NCI-H187 (cell line): ENCODE measurements around the gene PRSS12.
"Not testable (repeated sequence)": the region's sequence is repeated elsewhere in the genome, so short reads cannot be mapped to it uniquely, and the experiment has no call there.

ENCODE experiments used
- DNase-seq, 2 experiments: peaks; one replicate each; lab custom pipeline; 2025; lab: John Stamatoyannopoulos, UW

Gene PRSS12

GRCh38 chr4:118322831-118323502, 29.8 kb downstream of the PRSS12 start:
- no peak for DNase-seq

DNA sequence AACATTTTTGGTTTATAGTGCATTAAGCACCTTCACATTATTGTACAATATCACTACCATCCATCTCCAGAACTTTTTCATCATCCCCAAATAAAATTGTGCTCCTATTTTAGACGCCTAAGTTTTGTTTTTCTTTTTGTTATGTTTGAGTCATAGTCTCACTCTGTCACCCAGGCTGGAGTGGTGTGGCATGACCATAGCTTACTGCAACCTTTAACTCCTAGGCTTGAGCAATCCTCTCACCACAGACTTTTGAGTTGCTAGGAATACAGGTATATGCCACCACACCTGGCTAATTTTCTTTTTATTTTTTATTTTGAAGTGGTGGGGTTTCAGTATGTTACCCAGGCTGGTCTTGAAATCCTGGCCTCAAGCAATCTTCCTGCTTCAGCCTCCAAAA, 33.9 kb downstream of the PRSS12 start:
- DNase-seq = no peak

GRCh38 chr4:118317691-118318090, 35.1 kb downstream of the PRSS12 start:
- no peak for DNase-seq

DNA sequence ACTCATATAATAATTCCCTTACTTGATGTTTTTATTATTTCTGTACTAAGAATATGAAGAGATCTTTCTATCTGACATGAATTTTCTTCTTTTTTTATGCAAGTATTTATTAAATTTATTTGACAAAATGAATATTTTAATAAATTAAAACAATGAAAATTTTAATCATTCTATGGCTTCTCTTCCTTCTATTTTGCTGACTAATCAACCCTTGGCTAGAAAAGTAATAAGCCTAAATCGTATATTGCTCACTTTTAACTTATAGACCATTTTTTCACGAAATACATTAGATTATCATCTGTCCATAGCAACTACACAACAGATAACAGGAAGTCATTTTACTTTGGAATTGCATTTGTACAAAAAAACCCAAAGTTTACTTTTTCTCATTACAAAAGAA, 38.6 kb downstream of the PRSS12 start:
- no peak for DNase-seq

- no peak for DNase-seq
Measured at GRCh38 chr4:118313098-118313497, 39.7 kb downstream of the PRSS12 start.

GRCh38 chr4:118308306-118309030, 44.3 kb downstream of the PRSS12 start:
- DNase-seq = no peak

DNA sequence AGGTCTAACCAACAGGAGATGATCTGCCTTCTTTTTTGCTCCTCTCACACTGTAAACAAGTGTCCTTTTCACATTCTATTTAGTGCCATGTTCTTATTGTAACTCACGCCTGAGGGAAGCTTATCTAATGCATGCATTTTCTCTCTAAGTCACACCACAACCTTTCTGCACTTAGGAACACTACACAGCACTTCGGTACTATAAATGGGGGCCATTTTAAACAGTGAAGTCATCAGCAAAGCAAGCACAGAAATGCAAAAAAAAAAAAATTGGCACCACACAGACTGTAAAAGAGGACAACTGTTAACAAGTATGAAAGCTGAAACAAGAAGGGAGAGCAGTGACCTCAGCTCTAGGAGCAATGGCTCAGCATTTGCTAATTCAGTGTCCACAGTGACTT, 45.2 kb downstream of the PRSS12 start:
- no peak for DNase-seq

GRCh38 chr4:118299619-118300018, 53.2 kb downstream of the PRSS12 start:
- DNase-seq = not testable (repeated sequence)

DNA sequence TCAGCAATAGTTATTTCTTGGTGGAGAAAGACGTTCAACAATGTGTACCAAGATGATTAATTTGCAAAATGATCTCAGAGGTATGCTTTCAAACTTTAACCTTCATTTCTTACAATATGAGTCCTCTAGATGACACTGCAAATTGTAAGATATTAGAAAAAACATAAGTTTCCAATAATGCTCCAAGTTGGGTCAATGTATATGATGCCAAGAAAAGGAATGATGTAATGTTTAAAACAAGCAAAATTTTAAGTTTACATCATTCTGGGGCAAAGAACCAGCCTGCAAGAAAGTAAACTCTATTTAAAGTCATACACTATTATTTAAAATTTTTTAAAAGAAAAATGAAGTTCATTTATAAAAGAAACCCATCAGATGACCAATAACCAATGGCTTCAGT, 56.1 kb downstream of the PRSS12 start:
- no peak for DNase-seq

DNA sequence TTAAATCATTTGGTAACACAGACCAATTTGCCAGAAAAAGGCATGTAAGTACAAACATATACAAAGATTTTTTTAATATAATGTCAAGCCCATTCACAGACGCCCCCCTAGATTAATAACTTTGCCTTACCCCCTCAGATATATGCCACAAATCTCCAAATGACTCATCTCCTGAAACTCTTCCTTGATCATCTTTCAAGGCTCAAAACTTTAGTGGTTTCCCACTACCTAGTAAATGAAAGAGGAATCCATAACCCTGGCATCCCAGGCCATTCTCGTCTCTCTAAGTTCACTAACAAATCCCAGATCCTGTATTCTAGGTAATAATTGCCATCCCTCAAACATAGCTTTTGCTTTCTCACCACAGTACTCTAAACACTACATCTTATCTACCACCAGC, 61.9 kb downstream of the PRSS12 start:
- DNase-seq = no peak

DNA sequence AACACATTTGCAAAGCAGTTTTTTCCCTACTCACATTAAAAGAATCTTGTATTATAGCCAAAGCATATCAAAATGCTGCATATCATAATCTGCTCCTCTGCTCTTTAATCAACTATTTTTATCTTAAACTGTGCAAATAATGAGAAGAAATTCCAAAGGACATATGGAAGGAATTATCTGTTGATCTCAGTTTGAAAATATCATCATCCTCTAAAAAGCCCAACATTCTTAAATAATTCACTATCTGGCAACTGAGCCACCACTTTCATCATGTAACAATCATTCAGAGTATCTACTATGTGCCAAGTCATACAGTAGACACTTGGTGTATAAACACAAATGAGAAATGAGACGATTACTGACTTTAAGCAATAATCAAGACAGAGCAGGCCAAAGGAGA, 63.0 kb downstream of the PRSS12 start:
- no peak for DNase-seq

- no peak for DNase-seq
Measured at GRCh38 chr4:118287711-118288451, 64.9 kb downstream of the PRSS12 start.

DNA sequence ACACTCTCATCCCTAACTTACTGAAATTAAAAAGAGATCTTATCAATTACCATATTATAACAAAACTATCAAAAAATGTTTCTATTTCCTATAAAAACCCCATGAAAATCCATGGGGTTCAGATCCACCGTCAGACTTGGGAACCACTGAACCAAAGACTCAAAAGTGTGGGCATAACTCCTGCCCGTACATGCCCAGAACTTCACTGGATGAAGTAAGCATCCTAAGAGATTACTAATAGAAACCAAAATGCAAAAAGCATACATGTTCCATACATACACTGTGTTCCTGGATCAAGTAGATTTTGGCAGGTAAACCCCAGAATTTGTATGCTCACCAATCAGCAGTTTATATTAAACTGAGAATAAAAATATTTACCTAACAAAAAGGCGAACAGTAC, 66.1 kb downstream of the PRSS12 start:
- DNase-seq = no peak

DNA sequence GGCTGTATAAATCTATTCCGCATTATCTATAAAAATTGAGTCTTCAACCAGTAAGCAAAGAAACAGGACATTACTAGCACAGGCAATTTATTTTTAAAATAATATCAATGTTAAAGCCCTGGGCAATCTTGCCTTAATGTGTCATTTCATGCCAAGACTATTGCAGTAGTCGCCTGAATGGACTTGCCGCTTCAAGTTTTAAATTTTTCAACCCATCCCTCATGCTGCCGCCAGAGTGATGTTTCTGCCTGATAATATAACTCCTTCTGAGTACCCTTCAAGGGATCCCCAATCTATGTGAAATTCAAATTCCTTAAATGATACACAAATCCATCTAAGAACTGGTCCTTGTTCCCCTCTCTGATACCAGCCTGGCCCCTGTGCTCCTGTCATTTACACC, 66.9 kb downstream of the PRSS12 start:
- no peak for DNase-seq

GRCh38 chr4:118284169-118284568, 68.6 kb downstream of the PRSS12 start:
- DNase-seq = no peak

- no peak for DNase-seq
Measured at GRCh38 chr4:118282692-118283091, 70.1 kb downstream of the PRSS12 start.

GRCh38 chr4:118281611-118282442, 71.0 kb downstream of the PRSS12 start:
- DNase-seq = no peak

GRCh38 chr4:118280501-118281218, 72.1 kb downstream of the PRSS12 start:
- DNase-seq = peak in 1 of 2 experiments; percentile 32

- DNase-seq = no peak
Measured at GRCh38 chr4:118279920-118280432, 72.8 kb downstream of the PRSS12 start.

DNA sequence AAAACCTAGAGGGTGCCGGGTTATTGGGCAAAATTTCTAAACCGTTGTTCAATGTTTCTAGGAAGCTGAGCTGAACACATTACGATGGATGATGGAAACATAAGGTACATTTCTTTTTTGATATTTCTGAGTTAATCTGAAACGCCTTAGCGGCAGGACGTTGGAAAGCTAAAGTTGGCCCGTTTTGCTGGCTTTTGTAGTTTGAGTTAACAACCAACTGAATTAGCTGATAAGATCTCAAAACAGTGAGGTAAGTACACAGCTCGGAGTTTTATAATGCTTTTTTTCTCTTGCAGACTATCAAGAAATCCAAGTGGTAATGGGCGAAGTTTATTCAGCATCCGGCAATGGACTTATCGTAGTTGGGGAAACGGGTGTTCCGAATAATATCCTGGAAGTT, 73.5 kb downstream of the PRSS12 start:
- no peak for DNase-seq
